ENCODE data around the gene RDH13. TPM values are rescaled to one million over a fixed set of nuclear protein-coding genes. Genes with fewer than 3 reads are reported as not detected.

The RDH13 gene
- total and polyA plus RNA-seq, 2 experiments from 2014 or later: 28.0 to 36.5 TPM

- no peak overlapping the region for H3K4me2 ChIP-seq
- peaks cover 8% of the 10 kb centered on the region; the same call in 1 of the 2 replicates for H3F3A ChIP-seq (replicated peaks; ENCODE audit: low read depth)
- Mint-ChIP-seq H3K4me3 (no peak overlapping the region), H3K4me1 (peaks cover 19% of the 10 kb centered on the region), H3K27ac (no peak overlapping the region), H3K9me3 (no peaks in the 10 kb centered on the region), H3K36me3 (ENCODE audit: low read depth) (peaks cover 14% of the 10 kb centered on the region), H3K27me3 (ENCODE audit: insufficient read depth, low read depth, poor library complexity) (peaks cover 16% of the 10 kb centered on the region)
- no peaks in the 10 kb centered on the region for H3K79me2 ChIP-seq (replicated peaks; ENCODE audit: insufficient read depth)
- no peaks in the 10 kb centered on the region for H3K9me2 ChIP-seq (ENCODE audit: insufficient read depth)
- H2AFZ ChIP-seq: no peak overlapping the region
- TF ChIP-seq NANOG (IDR thresholded peaks at IDR 0.05; ENCODE audit: borderline replicate concordance) (no peak), ZNF114 (CRISPR knock-in tag; IDR thresholded peaks at IDR 0.05) (no peak), STAT1 (IDR thresholded peaks at IDR 0.05; ENCODE audit: unreplicated experiment) (no peak), CTCF (conservative IDR thresholded peaks at IDR 0.05; ENCODE audit: low read depth in 2 of 2) (no peak), CREB1 (CRISPR knock-in tag; IDR thresholded peaks at IDR 0.05; ENCODE audit: low read depth) (no peak), JUNB (IDR thresholded peaks at IDR 0.05; ENCODE audit: unreplicated experiment) (no peak), REST (IDR thresholded peaks at IDR 0.05; ENCODE audit: unreplicated experiment) (no peak), ZNF331 (CRISPR knock-in tag; IDR thresholded peaks at IDR 0.05; ENCODE audit: low read depth) (no peak), EZH2 (IDR thresholded peaks at IDR 0.05; ENCODE audit: low read depth, unreplicated experiment) (no peak), ZNF462 (CRISPR knock-in tag; IDR thresholded peaks at IDR 0.05) (no peak), POLR2AphosphoS5 (IDR thresholded peaks at IDR 0.05; ENCODE audit: low read depth) (no peak), EZH2phosphoT487 (IDR thresholded peaks at IDR 0.05; ENCODE audit: unreplicated experiment) (no peak)
- H3K4me3 ChIP-seq: no peak overlapping the region
- ATAC-seq (no peak), DNase-seq (ENCODE audit: low spot score) (no peak)
- peaks cover 14% of the 10 kb centered on the region for H3K4me1 ChIP-seq (ENCODE audit: insufficient read depth)
- H4K20me1 ChIP-seq (replicated peaks; ENCODE audit: insufficient read depth): peaks cover 3% of the 10 kb centered on the region; the same call in 1 of the 2 replicates
- H3K36me3 ChIP-seq (ENCODE audit: insufficient read depth): peaks cover 1% of the 10 kb centered on the region
- H3K27me3 ChIP-seq (ENCODE audit: insufficient read depth): no peaks in the 10 kb centered on the region
- no peak overlapping the region for H3K27ac ChIP-seq (ENCODE audit: low read depth)
Observed at GRCh38 chr19:55097864-55098715, 35.1 kb upstream of the RDH13 start.
